Fibroblast of pulmonary artery (primary cell): ENCODE measurements around the gene KBTBD2.
"Not testable (repeated sequence)": the region's sequence is repeated elsewhere in the genome, so short reads cannot be mapped to it uniquely, and the experiment has no call there.

ENCODE experiments used
- DNase-seq: peaks from one replicate; pipeline ENCODE4 v3.0.0-alpha.2; 2010; ENCODE audit warnings: low read depth
- H3K4me3 ChIP-seq: replicated peaks from 2 replicates; pipeline ENCODE4 v1.5.1; 2011; ENCODE audit warnings: low read depth, mild to moderate bottlenecking, control low read depth, low read length, moderate library complexity
- TF ChIP-seq, protein P1 (sequence below): IDR thresholded peaks from 2 replicates; pipeline ENCODE4 v1.5.1; 2011; ENCODE audit warnings: mild to moderate bottlenecking, control low read depth, low read length, inconsistent platforms; ENCODE audit errors: missing control alignments

KBTBD2 gene

GRCh38 chr7:32910195-32910594 lies 18.6 kb upstream of the KBTBD2 start:
- TF ChIP-seq, protein P1, sequence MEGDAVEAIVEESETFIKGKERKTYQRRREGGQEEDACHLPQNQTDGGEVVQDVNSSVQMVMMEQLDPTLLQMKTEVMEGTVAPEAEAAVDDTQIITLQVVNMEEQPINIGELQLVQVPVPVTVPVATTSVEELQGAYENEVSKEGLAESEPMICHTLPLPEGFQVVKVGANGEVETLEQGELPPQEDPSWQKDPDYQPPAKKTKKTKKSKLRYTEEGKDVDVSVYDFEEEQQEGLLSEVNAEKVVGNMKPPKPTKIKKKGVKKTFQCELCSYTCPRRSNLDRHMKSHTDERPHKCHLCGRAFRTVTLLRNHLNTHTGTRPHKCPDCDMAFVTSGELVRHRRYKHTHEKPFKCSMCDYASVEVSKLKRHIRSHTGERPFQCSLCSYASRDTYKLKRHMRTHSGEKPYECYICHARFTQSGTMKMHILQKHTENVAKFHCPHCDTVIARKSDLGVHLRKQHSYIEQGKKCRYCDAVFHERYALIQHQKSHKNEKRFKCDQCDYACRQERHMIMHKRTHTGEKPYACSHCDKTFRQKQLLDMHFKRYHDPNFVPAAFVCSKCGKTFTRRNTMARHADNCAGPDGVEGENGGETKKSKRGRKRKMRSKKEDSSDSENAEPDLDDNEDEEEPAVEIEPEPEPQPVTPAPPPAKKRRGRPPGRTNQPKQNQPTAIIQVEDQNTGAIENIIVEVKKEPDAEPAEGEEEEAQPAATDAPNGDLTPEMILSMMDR: no peak
- no peak for DNase-seq
- no peak overlapping the region for H3K4me3 ChIP-seq

- TF ChIP-seq, protein P1: no peak
- peak overlapping the region; percentile 26 for H3K4me3 ChIP-seq
- DNase-seq: peak; percentile 81
Measured at GRCh38 chr7:32905175-32905662, 13.7 kb upstream of the KBTBD2 start.

DNA sequence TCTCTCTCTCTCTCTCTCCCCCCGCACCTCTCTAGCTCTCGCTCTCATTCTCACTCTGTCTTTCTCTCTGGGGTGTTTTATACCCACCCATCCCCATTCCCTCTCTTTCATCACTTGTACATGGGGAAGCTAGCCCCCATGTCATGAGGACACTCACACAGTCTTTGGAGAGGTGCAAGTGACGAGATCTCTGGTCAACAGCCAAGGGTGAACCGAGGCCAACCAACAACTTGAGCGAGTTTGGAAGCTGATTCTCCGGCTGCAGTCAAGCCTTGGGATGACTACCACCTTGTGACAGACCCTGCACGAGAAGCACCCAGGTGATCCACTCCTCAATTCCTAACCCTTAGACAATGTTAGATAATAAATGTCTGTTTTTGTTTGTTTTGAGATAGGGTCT lies 10.1 kb upstream of the KBTBD2 start:
- DNase-seq: no peak
- TF ChIP-seq, protein P1: no peak
- no peak overlapping the region for H3K4me3 ChIP-seq

- TF ChIP-seq, protein P1: no peak
- no peak for DNase-seq
- no peak overlapping the region for H3K4me3 ChIP-seq
Measured at GRCh38 chr7:32900433-32900995, 9.0 kb upstream of the KBTBD2 start.

- not testable (repeated sequence) for H3K4me3 ChIP-seq
Measured at GRCh38 chr7:32897376-32897775, 5.8 kb upstream of the KBTBD2 start.

GRCh38 chr7:32896564-32897347 lies 5.2 kb upstream of the KBTBD2 start:
- no peak for DNase-seq
- TF ChIP-seq, protein P1: no peak

More at GRCh38 chr7:32897376-32897775, 5.8 kb upstream of the KBTBD2 start:
- DNase-seq: not testable (repeated sequence)

DNA sequence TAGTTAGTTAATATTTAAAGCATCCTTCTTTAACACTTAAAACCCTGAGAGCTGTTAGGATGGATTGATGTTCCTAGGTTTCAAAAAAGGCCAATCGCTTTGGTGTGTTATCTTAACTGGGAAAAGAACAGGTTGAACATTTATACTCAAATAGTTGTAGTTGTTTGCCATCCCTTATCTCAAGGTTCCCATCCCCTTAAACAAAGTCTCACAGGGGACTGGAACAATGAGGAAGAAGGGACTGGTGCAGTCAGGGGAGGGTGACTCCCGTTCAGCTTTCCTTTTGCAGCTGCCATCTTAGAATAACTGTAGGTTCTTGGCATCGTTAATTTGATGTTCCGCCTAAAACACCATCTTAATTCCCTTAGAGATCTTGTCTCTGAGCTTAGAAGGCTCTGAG lies 2.6 kb upstream of the KBTBD2 start:
- TF ChIP-seq, protein P1: no peak
- no peak for DNase-seq
- H3K4me3 ChIP-seq: no peak overlapping the region

More at GRCh38 chr7:32896564-32897347, 5.2 kb upstream of the KBTBD2 start:
- H3K4me3 ChIP-seq: no peak overlapping the region
